ENCODE measurements around the gene MVB12B. TPM values are rescaled to one million over a fixed set of nuclear protein-coding genes. Genes with fewer than 3 reads are reported as not detected.

MVB12B gene
- total and polyA plus RNA-seq, 2 of the 8 experiments (the other 6 are each of a cell fraction or from before 2014, with no cell fraction given), result 2.6 to 5.0 TPM

DNA sequence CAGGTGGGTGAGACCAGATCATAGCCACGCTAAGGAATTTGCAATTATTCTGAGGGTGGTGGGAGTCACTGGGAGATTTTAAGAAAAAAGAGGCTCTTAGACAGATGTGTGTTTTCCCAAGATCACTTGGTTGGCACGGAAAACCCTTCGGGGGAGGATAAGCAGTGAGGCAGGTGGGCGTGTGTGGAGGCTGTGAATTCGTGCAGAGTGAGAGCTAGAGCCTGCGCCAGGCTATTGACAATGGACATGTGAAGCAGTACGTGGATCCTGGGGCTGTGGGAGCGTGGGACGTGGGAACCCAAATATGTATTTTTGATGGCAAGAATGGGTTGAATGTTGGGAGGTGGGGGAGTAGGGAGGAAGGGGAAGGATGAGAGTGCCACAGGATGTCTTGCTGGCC is 19.4 kb downstream of the MVB12B start (continued):
- TF ChIP-seq, protein P1, sequence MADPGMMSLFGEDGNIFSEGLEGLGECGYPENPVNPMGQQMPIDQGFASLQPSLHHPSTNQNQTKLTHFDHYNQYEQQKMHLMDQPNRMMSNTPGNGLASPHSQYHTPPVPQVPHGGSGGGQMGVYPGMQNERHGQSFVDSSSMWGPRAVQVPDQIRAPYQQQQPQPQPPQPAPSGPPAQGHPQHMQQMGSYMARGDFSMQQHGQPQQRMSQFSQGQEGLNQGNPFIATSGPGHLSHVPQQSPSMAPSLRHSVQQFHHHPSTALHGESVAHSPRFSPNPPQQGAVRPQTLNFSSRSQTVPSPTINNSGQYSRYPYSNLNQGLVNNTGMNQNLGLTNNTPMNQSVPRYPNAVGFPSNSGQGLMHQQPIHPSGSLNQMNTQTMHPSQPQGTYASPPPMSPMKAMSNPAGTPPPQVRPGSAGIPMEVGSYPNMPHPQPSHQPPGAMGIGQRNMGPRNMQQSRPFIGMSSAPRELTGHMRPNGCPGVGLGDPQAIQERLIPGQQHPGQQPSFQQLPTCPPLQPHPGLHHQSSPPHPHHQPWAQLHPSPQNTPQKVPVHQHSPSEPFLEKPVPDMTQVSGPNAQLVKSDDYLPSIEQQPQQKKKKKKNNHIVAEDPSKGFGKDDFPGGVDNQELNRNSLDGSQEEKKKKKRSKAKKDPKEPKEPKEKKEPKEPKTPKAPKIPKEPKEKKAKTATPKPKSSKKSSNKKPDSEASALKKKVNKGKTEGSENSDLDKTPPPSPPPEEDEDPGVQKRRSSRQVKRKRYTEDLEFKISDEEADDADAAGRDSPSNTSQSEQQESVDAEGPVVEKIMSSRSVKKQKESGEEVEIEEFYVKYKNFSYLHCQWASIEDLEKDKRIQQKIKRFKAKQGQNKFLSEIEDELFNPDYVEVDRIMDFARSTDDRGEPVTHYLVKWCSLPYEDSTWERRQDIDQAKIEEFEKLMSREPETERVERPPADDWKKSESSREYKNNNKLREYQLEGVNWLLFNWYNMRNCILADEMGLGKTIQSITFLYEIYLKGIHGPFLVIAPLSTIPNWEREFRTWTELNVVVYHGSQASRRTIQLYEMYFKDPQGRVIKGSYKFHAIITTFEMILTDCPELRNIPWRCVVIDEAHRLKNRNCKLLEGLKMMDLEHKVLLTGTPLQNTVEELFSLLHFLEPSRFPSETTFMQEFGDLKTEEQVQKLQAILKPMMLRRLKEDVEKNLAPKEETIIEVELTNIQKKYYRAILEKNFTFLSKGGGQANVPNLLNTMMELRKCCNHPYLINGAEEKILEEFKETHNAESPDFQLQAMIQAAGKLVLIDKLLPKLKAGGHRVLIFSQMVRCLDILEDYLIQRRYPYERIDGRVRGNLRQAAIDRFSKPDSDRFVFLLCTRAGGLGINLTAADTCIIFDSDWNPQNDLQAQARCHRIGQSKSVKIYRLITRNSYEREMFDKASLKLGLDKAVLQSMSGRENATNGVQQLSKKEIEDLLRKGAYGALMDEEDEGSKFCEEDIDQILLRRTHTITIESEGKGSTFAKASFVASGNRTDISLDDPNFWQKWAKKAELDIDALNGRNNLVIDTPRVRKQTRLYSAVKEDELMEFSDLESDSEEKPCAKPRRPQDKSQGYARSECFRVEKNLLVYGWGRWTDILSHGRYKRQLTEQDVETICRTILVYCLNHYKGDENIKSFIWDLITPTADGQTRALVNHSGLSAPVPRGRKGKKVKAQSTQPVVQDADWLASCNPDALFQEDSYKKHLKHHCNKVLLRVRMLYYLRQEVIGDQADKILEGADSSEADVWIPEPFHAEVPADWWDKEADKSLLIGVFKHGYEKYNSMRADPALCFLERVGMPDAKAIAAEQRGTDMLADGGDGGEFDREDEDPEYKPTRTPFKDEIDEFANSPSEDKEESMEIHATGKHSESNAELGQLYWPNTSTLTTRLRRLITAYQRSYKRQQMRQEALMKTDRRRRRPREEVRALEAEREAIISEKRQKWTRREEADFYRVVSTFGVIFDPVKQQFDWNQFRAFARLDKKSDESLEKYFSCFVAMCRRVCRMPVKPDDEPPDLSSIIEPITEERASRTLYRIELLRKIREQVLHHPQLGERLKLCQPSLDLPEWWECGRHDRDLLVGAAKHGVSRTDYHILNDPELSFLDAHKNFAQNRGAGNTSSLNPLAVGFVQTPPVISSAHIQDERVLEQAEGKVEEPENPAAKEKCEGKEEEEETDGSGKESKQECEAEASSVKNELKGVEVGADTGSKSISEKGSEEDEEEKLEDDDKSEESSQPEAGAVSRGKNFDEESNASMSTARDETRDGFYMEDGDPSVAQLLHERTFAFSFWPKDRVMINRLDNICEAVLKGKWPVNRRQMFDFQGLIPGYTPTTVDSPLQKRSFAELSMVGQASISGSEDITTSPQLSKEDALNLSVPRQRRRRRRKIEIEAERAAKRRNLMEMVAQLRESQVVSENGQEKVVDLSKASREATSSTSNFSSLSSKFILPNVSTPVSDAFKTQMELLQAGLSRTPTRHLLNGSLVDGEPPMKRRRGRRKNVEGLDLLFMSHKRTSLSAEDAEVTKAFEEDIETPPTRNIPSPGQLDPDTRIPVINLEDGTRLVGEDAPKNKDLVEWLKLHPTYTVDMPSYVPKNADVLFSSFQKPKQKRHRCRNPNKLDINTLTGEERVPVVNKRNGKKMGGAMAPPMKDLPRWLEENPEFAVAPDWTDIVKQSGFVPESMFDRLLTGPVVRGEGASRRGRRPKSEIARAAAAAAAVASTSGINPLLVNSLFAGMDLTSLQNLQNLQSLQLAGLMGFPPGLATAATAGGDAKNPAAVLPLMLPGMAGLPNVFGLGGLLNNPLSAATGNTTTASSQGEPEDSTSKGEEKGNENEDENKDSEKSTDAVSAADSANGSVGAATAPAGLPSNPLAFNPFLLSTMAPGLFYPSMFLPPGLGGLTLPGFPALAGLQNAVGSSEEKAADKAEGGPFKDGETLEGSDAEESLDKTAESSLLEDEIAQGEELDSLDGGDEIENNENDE (IDR thresholded peaks at IDR 0.05; ENCODE audit: insufficient replicate concordance, low read length), result no peak
- no peak for TF ChIP-seq RFX5 (IDR thresholded peaks at IDR 0.05; ENCODE audit: borderline replicate concordance, low read depth, low read length)
- no peak for TF ChIP-seq JUN (IDR thresholded peaks at IDR 0.05; ENCODE audit: low read depth, low read length)
- TF ChIP-seq ATF2 (IDR thresholded peaks at IDR 0.05; ENCODE audit: low read length), result no peak
- TF ChIP-seq SIN3A (conservative IDR thresholded peaks at IDR 0.05 in 1 of 2, IDR thresholded peaks at IDR 0.05 in 1 of 2; ENCODE audit: low read depth in 1 of 2, low read length in 2 of 2), result no peak
- no peak for TF ChIP-seq POU5F1 (IDR thresholded peaks at IDR 0.05; ENCODE audit: low read depth, low read length)
